GM19193 (cell line): ENCODE data around the gene PTPRJ.

Experiments used
- POLR2A ChIP-seq: IDR thresholded peaks from 4 replicates; pipeline ENCODE4 v1.6.1; 2011; ENCODE audit not compliant: insufficient read depth, insufficient read length; ENCODE audit errors: extremely low read depth

The PTPRJ gene

DNA sequence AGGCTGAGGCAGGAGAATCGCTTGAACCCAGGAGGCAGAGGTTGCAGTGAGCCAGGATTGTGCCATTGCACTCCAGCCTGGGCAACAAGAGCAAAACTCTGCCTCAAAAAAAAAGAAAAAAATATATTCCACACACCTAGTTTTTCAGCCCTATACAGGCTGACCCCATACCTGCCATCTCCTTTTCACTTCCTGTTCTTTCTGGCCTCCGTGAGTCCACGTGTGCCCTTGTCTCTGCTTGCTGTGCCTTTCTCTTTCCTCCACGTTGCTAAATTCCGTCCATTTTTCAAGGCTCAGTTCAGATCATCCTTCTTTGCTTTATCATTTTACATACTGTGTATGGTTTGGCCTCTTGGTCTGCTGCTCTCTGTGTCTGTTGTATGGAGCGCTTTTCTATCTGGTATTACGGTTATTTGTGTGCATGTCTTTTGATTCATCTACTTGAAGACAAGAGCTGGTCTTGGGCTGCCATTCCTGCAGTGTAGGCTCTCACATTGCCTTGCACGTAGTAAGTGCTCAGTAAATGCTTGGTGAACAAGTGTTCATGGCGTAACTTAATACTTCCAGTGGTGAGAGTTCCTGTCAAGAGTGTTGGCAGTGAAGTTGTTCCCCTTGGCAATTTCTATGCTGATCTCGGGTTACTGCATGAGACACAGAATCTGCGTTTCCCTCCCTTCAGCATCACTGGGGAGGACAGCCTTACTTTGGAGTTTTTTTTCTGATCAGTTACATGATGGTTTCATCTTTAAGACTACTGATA, 57.5 kb downstream of the PTPRJ start:
- TF ChIP-seq POLR2A: no peak

DNA sequence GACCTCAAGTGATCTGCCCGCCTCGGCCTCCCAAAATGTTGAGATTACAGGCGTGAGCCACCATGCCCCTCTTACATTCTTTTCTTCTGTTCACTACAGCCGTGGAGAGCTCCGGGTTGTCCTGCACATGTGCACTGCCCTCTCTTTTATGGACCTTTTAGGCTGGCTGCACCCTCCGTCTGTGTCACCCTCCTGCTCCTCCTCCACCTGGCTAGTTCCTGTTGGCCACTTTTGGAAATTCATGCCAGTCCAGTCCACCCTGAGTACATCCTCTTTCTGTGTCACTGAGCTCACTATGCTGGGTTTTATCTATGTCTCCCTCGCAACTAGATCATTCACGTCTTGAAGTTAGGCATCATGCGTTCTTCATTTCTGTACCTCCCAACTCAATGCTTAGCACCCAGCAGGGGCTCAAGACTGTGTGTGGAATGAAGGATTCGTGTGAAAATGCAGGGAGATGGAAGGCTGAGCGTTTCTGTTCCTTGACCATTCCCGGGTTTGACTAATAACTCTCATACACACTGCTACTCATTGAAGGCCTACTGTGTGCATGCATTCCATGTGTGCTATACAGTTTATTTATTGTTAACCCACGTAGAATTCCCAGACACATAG, 60.6 kb downstream of the PTPRJ start:
- no peak for TF ChIP-seq POLR2A

DNA sequence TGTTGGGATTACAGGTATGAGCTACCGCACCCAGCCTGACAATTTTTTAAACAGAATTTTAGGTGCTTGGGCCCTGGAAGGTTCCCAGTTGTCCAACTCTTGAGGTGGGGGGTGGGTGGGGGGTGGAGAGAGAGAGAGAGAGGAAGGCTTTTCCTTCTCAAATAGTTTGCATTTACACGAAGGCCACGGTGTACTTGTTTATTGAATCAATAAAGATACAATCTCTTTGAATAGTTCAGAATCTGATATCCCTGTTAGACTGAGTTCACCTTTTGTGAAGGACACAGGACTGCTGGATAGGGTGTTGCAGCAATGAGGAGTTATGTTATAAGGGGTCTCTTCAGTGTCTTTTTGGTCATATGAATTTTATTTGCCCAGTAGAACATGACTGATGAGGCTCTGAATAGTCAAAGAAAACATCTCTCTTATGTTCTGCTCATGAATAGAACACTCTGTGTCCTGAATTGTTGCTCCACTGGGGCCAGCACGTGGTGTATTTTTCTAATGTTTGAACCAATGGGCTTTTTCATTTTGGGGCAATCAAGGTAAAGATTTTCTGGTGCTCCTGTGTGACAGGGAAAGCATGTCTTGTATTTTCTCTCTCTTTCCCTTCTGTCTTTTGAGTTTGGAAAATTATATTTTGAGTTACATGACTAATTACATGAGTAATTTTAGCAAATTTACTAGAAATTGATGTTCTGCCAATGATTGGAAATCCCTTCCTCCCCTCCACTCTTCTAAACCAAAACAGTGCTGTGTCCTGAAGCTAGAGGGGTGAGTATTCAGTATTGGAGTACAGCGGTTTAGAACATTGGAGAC, 61.7 kb downstream of the PTPRJ start:
- no peak for TF ChIP-seq POLR2A

DNA sequence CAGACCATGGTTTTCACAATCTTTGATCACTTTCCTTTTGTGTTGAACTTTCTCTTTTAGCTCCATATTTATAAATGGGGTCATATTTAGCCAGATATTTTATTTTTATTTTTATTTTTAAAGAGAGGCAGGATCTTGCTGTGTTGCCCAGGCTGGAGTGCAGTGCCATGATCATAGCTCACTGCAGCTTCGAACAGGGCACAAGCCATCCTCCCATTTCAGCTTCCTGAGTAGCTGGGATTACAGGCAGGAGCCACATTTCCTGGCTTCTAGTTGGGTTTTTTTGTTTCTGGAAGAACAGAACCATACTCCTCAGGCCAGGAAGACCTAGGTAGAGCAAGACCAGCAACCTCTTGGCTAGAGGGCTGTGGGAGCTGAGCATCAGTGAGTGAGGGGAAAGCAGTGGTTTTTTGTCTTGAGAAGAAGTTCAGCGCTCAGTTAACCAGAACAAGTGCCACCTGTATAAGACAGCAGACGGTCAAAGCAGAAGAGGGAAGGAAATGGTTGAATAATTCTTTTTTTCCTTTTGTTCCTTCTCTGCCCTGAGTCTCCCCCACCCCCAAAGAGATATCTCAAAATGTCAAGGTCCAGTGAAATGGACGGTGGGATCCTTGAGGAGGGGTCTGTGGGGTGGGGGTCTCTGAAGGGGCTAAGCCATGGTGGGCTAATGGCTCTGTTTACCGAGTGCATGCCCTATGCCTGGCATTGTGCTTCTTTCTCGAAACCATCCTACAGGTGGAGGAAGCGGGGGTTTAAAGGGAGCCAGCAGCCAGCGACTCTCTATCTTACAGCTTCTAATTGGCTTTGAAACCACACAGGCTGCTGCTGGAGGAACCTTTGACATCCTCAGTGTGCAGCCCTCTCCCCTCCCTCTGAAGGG, 63.0 kb downstream of the PTPRJ start:
- TF ChIP-seq POLR2A: no peak

DNA sequence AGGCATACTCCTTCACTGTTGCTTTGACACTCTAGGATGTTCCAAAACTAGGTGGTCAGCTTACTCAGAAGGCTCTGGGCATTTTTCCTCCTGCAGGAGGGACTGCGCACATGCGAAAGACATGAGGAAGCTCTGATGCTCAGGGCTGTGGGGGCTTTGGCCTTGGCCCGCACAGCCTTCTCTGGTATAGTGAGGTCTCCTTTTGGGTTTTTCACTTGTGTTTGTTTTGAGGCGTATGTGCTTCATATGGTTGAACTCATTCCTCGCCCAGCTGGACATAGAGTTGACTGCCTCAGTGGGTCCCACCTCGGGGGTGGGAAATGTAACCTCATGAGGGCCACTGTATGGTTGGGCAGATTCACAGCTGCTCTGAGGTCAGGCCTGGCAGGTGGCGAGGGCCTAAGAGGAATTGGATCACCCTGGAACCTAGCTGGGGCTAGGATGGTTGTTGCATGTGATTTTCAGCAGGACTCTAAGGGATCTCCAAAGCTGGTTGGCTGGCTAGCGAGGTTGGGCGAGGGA, 63.7 kb downstream of the PTPRJ start:
- no peak for TF ChIP-seq POLR2A

DNA sequence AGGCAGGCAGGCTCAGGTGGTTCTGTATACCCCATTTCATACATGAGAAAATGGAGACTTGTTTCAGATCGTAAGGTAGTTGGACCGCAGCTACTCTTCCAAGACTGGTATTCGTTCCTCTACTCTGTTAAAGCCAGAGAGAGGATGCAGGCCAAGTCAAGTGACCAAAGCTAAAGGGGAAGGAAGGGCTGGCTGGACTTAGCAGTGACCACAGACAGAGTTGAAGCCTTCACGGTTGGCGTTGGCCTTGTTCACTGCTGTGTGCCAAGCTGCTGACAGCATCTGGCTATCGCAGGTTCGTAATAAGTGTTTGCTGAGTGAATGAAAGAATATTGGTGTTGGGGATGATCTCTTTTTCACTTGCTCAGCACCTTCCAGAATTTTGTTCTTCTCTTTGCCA, 64.2 kb downstream of the PTPRJ start:
- no peak for TF ChIP-seq POLR2A

DNA sequence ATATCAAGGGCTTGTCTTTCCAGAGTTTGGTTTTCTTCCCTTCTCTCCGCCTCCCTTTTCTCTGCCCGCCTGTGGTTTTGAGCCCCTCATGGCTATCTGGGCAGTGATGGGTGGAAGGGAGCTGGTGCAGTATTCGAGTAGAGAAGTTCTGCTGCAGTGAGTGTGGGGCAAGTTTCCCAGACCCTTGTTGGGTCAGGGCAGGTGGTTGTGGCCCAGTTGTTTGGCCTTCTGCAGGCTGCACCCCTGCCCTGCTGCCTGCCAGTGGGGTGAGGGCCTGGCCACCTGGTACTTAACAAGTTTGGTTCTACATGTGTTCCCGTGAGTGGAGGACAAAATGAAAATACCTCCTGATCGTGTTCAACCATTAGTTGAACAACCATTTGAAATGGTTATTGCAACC, 65.2 kb downstream of the PTPRJ start:
- no peak for TF ChIP-seq POLR2A

DNA sequence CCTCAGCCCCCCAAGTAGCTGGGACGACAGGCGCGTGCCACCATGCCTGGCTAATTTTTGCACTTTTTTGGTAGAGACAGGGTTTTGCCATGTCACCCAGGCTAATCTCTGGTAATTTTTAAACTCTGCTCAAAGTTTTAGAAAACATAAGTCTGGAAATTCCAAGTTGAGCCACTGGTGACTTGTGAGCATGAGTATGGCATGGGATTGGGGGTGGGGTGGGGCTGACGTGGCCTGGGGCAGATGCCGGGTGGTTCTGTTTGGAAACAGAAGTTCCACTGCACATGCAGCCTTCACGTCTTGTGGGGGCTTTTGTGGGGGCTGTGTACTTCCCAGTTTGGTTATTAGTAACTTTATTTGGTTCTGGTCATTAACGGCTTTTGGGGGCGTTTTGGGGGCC, 67.3 kb downstream of the PTPRJ start:
- TF ChIP-seq POLR2A: no peak

DNA sequence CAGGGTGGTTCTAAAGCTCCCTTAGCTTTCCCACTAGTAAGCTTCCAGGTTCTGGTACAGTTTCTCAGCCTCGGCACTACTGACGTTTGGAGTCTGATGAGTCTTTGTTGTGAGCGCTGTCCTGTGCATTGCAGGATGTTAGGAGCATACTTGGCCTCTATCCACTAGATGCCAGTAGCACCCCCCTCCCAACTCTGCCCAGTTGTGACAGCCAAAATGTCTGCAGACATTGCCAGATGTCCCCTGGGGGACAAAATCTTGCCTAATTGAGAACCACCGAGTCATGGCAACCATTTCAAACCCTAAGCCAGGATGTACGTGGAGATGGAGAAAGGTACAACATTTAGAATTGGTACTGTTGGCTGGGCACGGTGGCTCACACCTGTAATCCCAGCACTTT, 68.7 kb downstream of the PTPRJ start:
- TF ChIP-seq POLR2A: no peak

DNA sequence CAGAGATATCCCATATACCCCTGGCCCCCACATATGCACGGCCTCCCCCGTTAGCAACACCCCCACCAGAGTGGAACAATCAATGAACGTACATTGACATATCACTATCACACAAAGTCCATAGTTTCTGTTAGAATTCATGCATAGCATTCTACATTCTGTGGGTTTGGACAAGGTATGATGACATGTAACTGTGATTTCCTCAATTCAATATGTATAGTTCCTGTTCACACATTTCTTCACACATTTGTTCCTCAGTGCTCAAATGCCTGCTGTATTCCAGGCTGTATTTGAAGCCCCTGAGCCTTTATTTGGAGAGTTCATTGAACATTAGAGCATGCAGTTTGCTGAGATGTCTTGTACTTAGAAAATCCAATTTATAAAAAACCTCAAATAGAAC, 69.9 kb downstream of the PTPRJ start:
- TF ChIP-seq POLR2A: no peak

DNA sequence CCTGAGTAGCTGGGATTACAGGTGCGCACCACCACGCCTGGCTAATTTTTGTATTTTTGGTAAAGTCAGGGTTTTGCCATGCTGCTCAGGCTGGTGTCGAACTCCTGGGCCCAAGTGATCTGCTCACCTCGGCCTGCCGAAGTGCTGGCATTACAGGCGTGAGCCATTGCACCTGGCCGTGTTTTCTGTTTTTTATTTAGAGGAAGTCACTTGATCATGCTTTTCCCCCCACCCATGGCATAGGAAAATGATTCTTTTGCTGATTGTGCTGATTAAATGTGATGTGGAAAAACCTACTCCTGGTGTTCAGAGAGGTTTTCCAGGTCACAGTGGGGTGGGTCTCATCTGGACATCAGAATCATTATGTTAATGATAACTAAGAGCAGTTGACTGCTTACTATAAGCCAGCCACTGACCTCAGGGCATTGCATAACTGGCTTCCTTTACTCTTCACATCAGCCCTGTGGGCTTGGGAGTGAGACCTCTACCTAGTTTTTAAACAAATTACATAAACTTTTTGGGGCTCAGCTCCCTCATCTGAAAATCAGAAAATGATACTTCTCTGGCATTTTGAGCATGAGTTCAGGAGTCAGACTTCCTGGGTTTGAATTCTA, 71.0 kb downstream of the PTPRJ start:
- no peak for TF ChIP-seq POLR2A

DNA sequence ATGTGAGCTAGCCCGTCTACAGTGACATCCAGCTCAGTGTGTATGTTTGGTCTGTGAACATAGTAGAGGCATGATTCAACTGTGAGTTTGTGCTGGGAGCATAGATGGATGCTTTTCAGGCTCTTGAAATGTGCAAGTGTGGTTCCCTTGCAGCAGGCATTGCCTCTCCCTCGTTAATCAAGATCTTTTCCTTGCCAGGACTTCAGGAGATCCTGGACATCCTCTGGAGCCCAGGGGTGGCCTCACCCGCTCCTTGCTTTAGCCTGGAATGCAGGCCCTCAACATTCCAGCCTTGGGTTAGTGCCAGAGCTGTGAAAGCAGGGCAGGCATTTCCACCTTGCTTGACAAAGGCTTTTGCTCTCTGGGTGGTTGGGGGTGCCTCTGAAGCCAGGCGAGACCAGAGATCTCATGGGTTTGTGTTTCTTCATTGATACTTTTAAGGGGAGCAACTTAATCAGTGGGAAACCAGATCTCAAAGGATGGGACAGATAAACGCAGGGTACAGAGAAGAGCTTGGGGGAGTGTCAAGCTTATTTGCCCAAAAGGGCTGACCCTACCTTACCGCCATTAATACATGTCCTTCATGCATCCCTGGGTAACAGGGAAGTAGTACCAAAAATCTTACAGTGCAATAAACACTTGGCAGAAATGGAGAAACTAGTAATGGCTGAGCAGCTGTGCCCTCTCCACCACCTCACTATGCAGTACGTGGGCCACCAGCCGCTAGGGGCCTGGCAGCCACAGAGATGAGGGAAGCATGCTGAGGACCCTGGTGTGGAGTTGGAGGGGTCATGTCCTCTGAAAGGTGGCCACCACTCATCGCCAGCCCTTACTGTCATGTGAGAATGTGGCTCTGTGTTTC, 72.1 kb downstream of the PTPRJ start:
- TF ChIP-seq POLR2A: no peak

DNA sequence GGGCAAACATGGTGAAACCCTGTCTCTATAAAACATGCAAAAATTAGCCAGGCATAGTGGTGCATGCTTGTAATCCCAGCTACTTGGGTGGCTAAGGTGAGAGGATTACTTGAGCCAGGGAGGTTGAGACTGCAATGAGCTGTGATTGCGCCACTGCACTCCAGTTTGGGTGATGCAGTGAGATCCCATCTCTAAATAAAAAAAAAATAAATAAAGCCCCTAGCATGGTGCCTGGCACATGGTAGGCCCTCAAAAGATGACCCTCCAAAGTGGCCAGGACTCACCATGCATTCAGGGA, 74.6 kb downstream of the PTPRJ start:
- TF ChIP-seq POLR2A: no peak
